Ectodermal cell (in vitro differentiated cells): ENCODE data around the gene DHRS7B.

Experiments used
- H3K27ac ChIP-seq: 2 replicates; pipeline ENCODE4 v1.7.0; 2013; ENCODE audit warnings: mild to moderate bottlenecking, low read depth, low read length; ENCODE audit not compliant: insufficient read depth, poor library complexity, severe bottlenecking
- H3K27me3 ChIP-seq: 2 replicates; pipeline ENCODE4 v1.7.0; 2013; ENCODE audit warnings: mild to moderate bottlenecking, low read length; ENCODE audit not compliant: insufficient read depth, control insufficient read depth, poor library complexity, severe bottlenecking
- H3K36me3 ChIP-seq: one replicate; pipeline ENCODE4 v1.7.0; 2013; ENCODE audit warnings: low read length; ENCODE audit not compliant: control insufficient read depth, insufficient read depth
- H3K4me1 ChIP-seq: one replicate; pipeline ENCODE4 v1.7.0; 2013; ENCODE audit warnings: low read length; ENCODE audit not compliant: control insufficient read depth, insufficient read depth
- H3K4me3 ChIP-seq: 2 replicates; pipeline ENCODE4 v1.7.0; 2013; ENCODE audit warnings: low read depth, low read length, control low read depth; ENCODE audit not compliant: insufficient read depth
- H3K9me3 ChIP-seq: 2 replicates; pipeline ENCODE4 v1.7.0; 2013; ENCODE audit warnings: mild to moderate bottlenecking, low read length, moderate library complexity; ENCODE audit not compliant: control insufficient read depth
- WGBS, 2 experiments: methylation state at CpG; one replicate each; pipeline ENCODE4 v1.1.7; 2013; ENCODE audit warnings: missing lambda C conversion rate in 2 of 2; 5-methylcytosine and 5-hydroxymethylcytosine counted together

DHRS7B gene

GRCh38 chr17:21166595-21167210 is 39.9 kb downstream of the DHRS7B start:
- no peaks in the 10 kb centered on the region for H3K27me3 ChIP-seq
- H3K36me3 ChIP-seq: no peaks in the 10 kb centered on the region
- no peaks in the 10 kb centered on the region for H3K9me3 ChIP-seq
- 92 to 94% methylated on average over 5 of the region's 5 CpGs for WGBS, 2 experiments
- H3K4me3 ChIP-seq: no peak overlapping the region
- no peaks in the 10 kb centered on the region for H3K4me1 ChIP-seq
- H3K27ac ChIP-seq: no peak overlapping the region

GRCh38 chr17:21167303-21167702 is 40.5 kb downstream of the DHRS7B start:
- Histone ChIP-seq H3K9me3 (no peaks in the 10 kb centered on the region), H3K4me1 (no peaks in the 10 kb centered on the region), H3K36me3 (no peaks in the 10 kb centered on the region), H3K27ac (no peak overlapping the region), H3K4me3 (no peak overlapping the region), H3K27me3 (no peaks in the 10 kb centered on the region)
- WGBS, 2 experiments: 93 to 96% methylated on average over 5 of the region's 5 CpGs

- Histone ChIP-seq H3K36me3 (peaks cover 2% of the 10 kb centered on the region), H3K4me3 (no peak overlapping the region), H3K4me1 (no peaks in the 10 kb centered on the region), H3K9me3 (no peaks in the 10 kb centered on the region), H3K27ac (no peak overlapping the region), H3K27me3 (no peaks in the 10 kb centered on the region)
- 93 to 95% methylated on average over 12 of the region's 12 CpGs for WGBS, 2 experiments
Observed at GRCh38 chr17:21168555-21168865, 41.7 kb downstream of the DHRS7B start.

GRCh38 chr17:21169496-21169895 is 42.7 kb downstream of the DHRS7B start:
- Histone ChIP-seq H3K27me3 (no peaks in the 10 kb centered on the region), H3K27ac (no peak overlapping the region), H3K4me3 (no peak overlapping the region), H3K36me3 (peaks cover 4% of the 10 kb centered on the region), H3K4me1 (no peaks in the 10 kb centered on the region), H3K9me3 (no peaks in the 10 kb centered on the region)
- WGBS, 2 experiments: 93% methylated on average over 7 of the region's 7 CpGs

GRCh38 chr17:21170809-21171208 is 44.0 kb downstream of the DHRS7B start:
- Histone ChIP-seq H3K4me1 (no peaks in the 10 kb centered on the region), H3K36me3 (peaks cover 4% of the 10 kb centered on the region), H3K27me3 (no peaks in the 10 kb centered on the region), H3K27ac (no peak overlapping the region), H3K4me3 (no peak overlapping the region), H3K9me3 (no peaks in the 10 kb centered on the region)
- 91 to 92% methylated on average over 7 of the region's 7 CpGs for WGBS, 2 experiments

- no peaks in the 10 kb centered on the region for H3K9me3 ChIP-seq
- no peaks in the 10 kb centered on the region for H3K4me1 ChIP-seq
- H3K27ac ChIP-seq: no peak overlapping the region
- peaks cover 4% of the 10 kb centered on the region for H3K36me3 ChIP-seq
- 89 to 91% methylated on average over 12 of the region's 12 CpGs for whole genome bisulfite sequencing, 2 experiments
- H3K4me3 ChIP-seq: no peak overlapping the region
- H3K27me3 ChIP-seq: no peaks in the 10 kb centered on the region
Observed at GRCh38 chr17:21171309-21171922, 44.7 kb downstream of the DHRS7B start.

GRCh38 chr17:21171970-21172510 is 45.3 kb downstream of the DHRS7B start:
- Histone ChIP-seq H3K4me1 (no peaks in the 10 kb centered on the region), H3K27me3 (no peaks in the 10 kb centered on the region), H3K4me3 (no peak overlapping the region), H3K36me3 (peaks cover 4% of the 10 kb centered on the region), H3K9me3 (no peaks in the 10 kb centered on the region), H3K27ac (no peak overlapping the region)
- WGBS, 2 experiments: 95 to 96% methylated on average over 17 of the region's 17 CpGs

- no peaks in the 10 kb centered on the region for H3K27me3 ChIP-seq
- WGBS, 2 experiments: 93 to 95% methylated on average over 6 of the region's 6 CpGs
- no peak overlapping the region for H3K4me3 ChIP-seq
- H3K9me3 ChIP-seq: no peaks in the 10 kb centered on the region
- H3K27ac ChIP-seq: no peak overlapping the region
- H3K36me3 ChIP-seq: peaks cover 4% of the 10 kb centered on the region
- no peaks in the 10 kb centered on the region for H3K4me1 ChIP-seq
Observed at GRCh38 chr17:21172846-21173245, 46.1 kb downstream of the DHRS7B start.

- H3K4me1 ChIP-seq: no peaks in the 10 kb centered on the region
- 87 to 96% methylated on average over 2 of the region's 2 CpGs for WGBS, 2 experiments
- no peak overlapping the region for H3K27ac ChIP-seq
Observed at GRCh38 chr17:21173543-21173942, 46.8 kb downstream of the DHRS7B start.

GRCh38 chr17:21174186-21174585 is 47.4 kb downstream of the DHRS7B start:
- H3K27ac ChIP-seq: no peak overlapping the region
- 95 to 96% methylated on average over 8 of the region's 8 CpGs for WGBS, 2 experiments
- peaks cover 4% of the 10 kb centered on the region for H3K36me3 ChIP-seq
- H3K4me3 ChIP-seq: no peak overlapping the region
- H3K27me3 ChIP-seq: no peaks in the 10 kb centered on the region
- no peaks in the 10 kb centered on the region for H3K4me1 ChIP-seq
- no peaks in the 10 kb centered on the region for H3K9me3 ChIP-seq

More at GRCh38 chr17:21173543-21173942, 46.8 kb downstream of the DHRS7B start:
- no peak overlapping the region for H3K4me3 ChIP-seq
- H3K27me3 ChIP-seq: no peaks in the 10 kb centered on the region
- peaks cover 4% of the 10 kb centered on the region for H3K36me3 ChIP-seq
- no peaks in the 10 kb centered on the region for H3K9me3 ChIP-seq
